Left cardiac atrium (tissue), 4 donors: ENCODE results near the gene MRGPRG. TPM values are rescaled to one million over a fixed set of nuclear protein-coding genes. Genes with fewer than 3 reads are reported as not detected.
A peak's percentile ranks its signal among the peaks of the same experiment; 100 is the strongest.
"Not testable (repeated sequence)": the region's sequence is repeated elsewhere in the genome, so short reads cannot be mapped to it uniquely, and the experiment has no call there.

Experiments
- ATAC-seq, 2 donors: fragments of 200-7000 bp; cut with Tn5 transposase; one replicate each; pipeline ENCODE4 v1.9.1; 2020; ENCODE audit warnings: mild to moderate bottlenecking in 2 of 2, moderate library complexity in 2 of 2
- DNase-seq: peaks from one replicate; pipeline ENCODE4 v3.0.0-alpha.2; 2020
- intact Hi-C, 2 donors: fragments of 100-400 bp; cut with DNase I; formaldehyde crosslinking; loops; one replicate each; pipeline versions ENCODE4 v1.14.1 to v1.15.1; 2022 to 2023
- total RNA-seq, 2 donors: library from RNA; stranded (reverse); fragmentation: NEBNext Ultra II Directional; extraction: Animal tissue kit (Norgen Biotek cat#: 25700); gene quantifications; one replicate each; pipeline ENCODE4 v1.2.1, GENCODE V29; 2021
- donor health status: DM: no; HTN: yes; CAD: no.
- donor health status: DM: no; HTN: yes; CAD: no; lungs with severe emphysema.
- donor health status: DM: yes; HTN: yes; CAD: no.
- donor health status: Dilated cardiomyopathy.

Gene MRGPRG
- total RNA-seq, 2 donors from 2014 or later: not detected

DNA sequence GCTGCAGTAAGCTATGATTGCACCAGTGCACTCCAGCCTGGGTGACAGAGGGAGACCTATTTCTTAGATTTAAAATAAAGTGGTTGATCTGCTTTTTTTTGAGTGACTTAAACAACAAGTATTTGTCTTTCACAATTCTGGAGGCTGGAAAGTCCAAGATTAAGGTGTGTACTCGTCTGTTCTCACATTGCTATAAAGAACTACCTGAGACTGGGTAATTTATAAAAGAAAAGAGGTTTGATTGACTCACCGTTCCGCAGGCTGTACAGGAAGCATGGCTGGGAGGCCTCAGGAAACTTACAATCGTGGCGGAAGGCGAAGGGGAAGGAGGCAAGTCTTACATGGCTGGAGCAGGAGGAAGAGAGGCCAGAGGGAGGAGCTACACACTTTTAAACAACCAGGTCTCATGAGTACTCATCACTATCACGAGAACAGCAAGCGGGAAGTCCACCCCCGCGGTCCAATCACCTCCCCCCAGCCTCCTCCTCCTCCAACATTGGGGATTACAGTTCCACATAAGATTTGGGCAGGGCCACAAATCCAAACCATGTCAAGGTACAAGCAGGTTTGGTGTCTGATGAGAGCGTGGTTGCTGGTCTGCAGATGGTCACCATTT is 33.8 kb downstream of the MRGPRG start:
- intact Hi-C loops: no loop called here
- ATAC-seq (no peak), DNase-seq (no peak)

DNA sequence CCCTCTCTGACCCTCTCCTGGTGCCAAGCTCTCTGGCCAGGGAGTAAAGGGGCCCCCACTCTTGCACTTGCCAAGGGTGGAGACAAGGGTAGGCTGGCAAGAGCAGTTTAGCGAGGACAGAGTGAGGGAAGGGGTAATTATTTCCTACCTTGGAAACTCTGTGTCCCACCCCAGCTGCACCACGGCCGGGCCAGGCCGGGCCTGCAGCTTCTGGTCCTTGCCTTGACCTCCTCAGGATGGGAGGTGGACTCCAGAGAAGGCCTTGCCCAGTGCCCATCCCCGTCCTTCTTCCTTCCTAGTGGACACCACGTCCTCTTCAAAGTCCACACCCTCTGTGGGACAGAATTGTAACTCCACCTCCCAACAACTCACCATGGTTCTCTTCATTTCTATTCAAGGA is 35.1 kb downstream of the MRGPRG start:
- intact Hi-C loops: no loop called here
- ATAC-seq (peak in 1 of 2 donors; percentile 21), DNase-seq (no peak)

DNA sequence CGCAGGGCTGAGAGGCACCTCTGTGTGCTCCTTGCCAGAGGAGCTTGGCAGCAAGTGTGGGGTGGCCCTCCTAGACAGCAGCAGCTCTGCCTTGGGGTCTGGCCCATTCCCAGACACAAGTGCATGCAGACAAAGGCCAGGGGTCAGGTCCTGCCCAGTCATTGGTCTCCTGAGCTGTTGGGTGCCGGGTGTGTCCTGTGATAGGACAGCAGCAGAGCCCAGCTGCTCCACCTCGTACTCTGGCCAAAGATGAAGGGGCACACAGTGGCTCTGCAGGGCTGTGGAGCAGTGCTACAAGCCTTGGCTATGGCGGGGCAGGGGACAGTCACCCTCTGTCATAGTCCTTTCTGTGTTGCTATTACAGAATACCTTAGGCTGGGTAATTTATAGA is 36.2 kb downstream of the MRGPRG start:
- intact Hi-C loops: no loop called here
- ATAC-seq: no peak
- DNase-seq: no peak

DNA sequence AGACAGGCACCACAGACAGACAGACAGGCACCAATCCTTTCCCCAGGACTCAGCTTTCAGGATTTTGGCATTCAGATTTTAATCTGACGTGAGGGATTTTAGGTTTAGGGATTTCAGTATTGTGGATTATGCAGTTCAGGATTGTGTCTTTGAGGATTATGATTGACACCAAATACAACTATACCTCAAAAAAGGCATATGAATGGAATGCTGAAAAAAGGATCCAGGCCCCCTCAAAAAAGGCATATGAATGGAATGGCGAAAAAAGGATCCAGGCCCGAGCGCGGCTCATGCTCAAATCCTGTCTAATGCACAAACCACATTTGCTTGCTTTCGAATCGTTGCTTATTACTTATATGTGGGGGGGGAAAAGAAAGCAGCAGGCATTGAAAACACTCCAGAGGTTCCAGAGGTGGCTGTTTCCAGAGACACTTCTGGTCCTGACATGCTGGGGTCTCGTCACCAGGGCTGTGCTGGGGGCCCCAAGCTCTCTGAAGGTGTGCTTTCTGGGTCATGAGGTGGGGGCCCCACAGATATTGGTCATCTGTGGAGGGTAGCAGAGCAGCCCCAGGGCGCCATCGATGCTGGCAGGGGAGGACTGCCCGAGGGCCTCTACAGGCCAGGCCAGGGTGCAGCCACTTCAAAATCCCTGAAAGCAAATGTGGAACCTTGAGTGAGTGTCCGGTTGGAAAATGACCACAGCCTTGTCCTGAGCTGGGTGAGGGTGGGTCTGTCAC is 36.7 kb downstream of the MRGPRG start:
- ATAC-seq: no peak
- intact Hi-C loops: no loop called here
- DNase-seq: no peak

DNA sequence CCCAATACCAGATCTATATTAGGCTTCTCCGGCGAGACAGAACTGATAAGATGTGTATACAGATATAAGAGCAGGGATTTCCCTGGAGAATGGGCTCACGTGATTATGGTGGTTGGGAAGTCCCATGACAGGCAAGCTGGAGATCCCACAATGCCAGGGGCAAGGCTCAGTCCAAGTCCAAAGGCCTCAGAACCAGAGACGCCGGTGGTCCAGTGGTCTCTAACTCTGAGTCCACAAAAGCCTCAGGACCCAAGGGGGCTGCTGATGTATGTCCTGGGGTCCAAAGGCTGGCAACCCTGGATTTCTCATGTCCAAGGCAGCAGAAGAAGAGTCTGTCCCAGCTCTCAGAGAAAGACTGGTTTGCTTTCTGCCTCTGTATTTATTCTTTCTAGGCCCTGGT is 37.7 kb downstream of the MRGPRG start:
- intact Hi-C loops: no loop called here
- peak; percentile 4 for DNase-seq
- ATAC-seq: no peak

DNA sequence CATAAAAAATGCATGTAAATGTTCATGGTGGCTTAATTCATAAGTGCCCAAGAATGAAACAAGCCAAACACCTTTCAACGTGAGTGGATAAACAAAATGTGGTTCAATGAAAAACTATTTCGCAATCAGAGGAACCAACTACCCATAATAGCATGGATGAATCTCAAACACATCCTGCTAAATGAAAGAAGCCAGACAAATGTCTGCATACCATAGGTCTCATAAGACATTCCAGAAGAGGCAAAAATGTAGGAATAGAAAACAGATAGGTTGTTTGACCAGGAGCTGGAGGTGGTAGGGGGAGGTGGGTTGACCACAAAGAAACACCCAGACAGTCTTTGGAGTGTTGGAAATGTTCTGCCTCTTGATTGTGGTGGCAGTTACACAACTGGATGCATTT is 40.3 kb downstream of the MRGPRG start:
- ATAC-seq (no peak), DNase-seq (no peak)
- intact Hi-C loops: no loop called here

DNA sequence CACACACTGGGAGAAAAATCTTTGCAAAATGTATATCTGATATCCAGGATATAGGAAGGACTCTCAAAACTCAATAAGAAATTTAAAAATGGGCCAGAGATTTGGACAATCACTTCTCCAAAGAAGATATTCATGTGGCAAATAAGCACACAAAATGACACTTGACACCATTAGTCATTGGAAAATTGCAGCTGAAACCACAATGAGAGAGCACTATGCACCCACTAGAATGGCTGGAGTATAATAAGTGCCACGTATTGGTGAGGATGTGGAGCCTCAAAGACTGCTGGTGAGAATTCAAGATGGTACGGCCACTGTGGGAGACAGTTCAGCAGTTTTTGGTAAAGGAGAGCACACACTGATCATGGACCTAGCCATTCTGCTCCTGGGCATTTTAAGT is 40.7 kb downstream of the MRGPRG start:
- no peak for DNase-seq
- intact Hi-C loops: no loop called here
- no peak for ATAC-seq

DNA sequence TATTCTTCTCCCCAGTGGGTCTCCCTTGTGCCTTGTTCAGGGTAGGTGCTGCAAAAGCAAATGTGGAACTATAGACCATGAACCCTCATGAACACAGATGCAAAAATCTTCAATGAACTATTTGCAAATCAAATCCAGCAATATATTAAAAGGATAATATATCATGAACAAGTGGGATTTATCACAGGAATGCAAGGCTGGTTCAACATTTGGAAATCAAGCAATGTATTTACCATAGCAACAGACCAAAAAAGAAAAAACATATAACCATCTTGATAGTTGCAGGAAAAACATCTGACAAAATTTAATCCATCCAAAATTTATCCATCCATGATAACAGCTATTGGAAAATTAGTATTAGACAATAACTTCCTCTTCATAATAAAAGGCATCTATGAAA is 42.1 kb downstream of the MRGPRG start:
- ATAC-seq (no peak), DNase-seq (no peak)
- intact Hi-C loops: no loop called here

DNA sequence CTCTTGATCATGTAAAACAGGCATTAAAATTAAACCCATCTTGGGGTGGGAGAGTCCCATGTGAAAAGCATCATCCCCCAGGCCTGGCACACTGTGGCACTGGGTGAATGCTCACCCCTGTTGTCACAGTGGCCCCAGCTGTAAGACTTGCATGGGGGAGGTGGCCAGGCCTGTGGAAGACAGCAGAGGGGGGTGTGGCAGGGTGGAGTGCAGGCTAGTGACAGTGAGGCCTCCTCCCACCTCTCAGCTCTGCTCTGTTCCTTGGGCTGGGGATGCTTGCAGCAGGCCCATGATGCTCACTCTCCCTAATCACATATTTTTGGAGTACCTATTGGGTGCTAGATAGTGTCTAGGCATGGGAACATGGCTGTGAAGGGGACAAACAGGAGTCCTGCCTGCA is 43.4 kb downstream of the MRGPRG start:
- no peak for ATAC-seq
- DNase-seq: no peak
- intact Hi-C loops: no loop called here

DNA sequence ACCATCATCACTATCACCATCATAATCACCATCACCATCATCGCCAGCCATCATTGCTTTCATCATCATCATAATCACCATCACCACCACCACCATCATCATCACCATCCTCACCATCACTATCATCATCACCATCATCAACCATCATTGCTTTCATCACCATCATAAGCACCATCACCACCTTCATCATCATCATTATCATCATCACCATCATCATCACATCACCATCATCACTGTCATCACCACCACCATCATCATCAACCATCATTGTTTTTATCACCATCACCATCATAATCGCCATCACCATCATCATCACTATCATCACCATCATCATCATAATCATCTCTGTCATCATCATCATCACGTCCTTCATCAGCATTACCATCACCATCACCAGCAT is 44.2 kb downstream of the MRGPRG start:
- intact Hi-C loops: no loop called here
- ATAC-seq (no peak), DNase-seq (no peak)

DNA sequence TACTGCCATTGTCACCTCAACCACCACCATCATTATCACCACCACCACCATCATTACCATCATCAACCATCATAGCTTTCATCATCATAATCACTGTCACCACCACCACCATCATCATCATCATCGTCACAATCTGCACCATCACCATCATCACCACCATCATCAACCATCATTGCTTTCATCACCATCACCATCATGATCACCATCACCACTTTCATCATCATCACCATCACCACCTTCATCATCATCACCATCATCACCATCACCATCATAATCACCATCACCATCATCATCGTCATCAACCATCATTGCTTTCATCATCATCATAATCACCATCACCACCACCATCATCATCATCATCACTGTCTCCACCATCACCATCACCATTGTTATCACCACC is 44.8 kb downstream of the MRGPRG start:
- DNase-seq: no peak
- no peak for ATAC-seq
- intact Hi-C loops: no loop called here

DNA sequence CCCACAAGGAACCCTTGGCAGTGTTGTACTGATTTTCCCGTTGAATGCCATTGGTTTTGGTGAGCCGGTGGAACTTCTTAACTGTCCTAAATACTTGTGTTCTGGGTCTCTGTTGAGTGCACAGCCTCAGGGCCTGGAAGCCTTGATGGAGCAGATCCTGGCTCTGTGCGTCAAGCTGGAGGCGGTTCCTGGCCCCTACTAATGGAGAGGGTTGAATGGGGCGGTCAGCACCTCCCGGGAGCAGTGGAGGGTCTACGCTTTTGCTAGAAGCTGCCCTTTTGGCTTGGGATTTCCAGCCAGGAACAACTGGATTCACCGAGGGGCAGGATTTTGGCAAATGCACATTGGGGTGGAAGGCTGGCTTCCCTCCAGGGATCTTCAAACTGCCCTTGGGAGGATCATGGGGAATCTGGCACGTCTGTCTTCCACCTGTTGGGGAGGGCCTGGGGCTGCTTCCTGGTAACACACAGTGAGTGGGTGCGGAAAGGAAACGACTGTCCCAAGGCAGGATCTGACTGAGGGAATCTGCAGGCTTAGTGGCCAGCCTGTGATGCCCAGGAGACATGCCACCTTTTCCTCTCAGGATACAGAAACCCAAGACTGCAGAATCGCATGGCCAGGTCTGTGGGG is 46.6 kb downstream of the MRGPRG start:
- no peak for ATAC-seq
- intact Hi-C loops: no loop called here
- peak; percentile 7 for DNase-seq

DNA sequence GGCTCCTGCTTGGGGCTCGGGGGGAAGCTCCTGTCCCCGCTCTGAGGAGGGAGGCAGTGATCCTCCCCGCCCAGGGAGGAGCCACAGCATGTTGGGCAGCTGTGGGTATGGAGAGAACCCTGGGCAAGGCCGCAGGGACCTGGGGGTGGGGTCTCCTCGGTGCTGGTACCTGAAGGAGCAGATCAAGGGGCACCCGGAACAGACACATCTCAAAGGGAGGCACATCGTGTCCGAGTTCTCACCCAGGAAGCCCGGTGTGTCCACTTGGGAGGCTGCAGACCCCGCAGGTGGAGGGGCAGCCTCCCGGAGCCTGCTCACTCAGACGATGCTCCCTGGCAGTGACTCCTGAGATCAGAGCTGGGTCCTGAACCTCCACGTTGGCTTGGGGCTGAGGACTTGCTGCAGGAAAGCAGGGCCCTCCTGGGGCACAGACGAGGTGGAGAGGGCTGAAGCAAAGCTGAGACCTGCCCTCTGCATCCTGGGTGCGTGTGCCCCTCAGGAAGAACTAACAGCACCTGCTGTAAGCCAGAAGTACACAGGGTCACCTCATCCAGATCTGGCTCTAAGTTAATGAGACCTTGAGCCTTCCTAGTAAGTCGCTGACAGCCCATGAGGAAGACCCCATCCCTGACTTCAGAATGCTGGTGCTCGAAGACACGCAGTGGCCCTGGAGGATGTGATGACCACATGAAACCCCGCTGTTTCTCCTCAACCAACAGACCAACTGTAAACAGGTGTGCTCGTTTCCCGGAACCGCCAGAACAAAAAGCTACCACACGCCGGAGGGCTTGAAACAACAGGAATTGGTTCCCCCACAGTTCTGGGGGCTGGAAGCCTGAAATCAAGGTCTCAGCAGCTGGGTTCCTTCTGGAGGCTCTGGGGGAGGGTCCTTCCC is 47.6 kb downstream of the MRGPRG start:
- peak; percentile 10 for DNase-seq
- ATAC-seq: no peak
- intact Hi-C loops: no loop called here

DNA sequence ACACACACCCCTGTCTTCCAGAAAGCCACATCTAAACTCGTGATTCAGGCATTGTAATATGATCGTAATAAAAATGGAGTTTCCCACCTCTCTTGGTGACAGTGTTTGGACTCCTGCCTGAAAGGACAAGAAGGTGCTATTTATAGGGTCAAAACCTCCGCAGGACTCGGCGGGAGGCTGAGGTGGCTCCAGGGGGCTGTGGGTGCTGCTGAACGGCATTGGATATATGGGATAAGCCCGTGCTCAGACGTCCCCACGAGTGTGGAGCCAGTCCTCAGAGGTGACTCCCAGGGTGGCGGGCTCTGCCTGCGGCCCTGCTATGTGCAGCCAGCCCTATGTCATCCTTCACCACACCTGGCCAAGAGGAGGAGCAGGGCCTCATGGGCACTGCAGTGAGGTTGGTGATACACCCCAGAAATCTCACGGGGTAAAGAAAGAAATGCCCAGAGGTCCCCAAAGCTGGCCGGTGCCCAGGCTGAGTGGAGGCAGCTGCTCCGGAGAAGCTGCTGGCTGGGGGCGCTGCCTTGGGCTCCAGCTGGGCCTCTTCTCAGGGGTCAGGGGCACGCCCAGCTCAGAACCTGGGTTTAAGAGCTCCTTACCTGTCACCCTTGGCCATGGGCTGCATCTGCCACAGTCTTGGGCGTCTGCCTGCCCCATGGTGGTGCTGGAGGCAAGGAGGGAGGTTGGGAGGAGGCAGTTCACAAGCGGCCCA is 48.4 kb downstream of the MRGPRG start:
- DNase-seq (peak; percentile 18), ATAC-seq (peak in 1 of 2 donors; percentile 11)
- intact Hi-C loops: no loop called here

DNA sequence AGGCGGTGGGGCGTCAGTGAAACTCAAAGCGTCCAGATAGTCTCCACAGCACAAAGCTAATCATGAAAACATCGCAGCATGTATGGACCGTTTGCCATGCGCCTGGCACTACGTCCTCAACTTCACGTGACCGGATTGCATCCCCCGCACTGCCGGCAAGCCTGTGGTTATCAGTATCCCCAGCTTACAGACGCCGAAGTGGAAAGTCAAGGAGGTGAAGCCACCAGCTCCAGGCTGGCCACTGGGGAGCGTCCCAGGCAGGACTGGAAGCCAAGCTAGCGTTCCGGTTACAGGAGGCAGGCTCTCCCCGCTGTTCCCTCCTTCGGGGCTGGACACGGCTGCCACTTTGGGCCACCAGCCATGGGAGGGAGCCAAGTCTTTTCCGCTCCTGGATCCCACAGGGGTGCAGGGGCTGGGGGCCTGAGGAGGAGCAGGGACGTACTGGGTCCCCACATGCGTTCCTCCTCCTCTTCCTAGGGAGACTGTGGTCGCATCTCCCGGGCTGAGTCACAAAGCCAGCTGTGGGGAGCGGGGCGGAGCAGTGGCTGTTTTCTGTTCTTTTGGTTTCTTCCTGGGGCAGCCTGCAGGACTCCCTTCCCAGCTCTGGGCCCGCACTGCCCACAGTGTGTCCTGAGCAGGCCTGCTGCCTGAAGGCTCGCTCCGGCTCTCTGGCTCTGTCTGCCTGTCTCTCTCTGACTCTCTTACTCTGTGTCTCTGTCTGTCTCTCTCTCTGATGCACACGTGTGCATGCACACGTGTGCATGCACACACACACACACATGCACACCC is 49.2 kb downstream of the MRGPRG start:
- intact Hi-C loops: no loop called here
- ATAC-seq (peak; percentile 45 to 75), DNase-seq (peak; percentile 65)

DNA sequence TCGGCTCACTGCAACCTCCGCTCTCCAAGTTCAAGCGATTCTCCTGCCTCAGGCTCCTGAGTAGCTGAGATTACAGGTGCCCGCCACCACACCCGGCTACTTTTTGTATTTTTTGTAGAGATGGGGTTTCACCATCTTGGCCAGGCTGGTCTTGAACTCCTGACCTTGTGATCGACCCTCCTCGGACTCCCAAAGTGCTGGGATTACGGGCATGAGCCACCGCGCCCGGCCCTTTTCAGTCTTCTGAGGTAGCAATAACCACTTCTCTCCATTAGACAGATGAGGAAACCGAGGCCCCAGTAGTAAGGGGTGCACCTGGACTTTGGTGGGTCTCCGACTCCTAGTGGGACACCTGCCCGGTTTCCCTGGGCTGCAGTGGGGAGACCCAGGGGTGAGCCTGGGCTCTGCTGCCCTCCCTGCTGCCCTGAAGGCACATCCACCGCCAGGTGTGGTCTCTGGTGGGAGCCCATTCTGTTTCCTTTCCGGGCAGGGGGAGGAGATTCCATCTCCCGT is 49.8 kb downstream of the MRGPRG start:
- DNase-seq: peak; percentile 16
- intact Hi-C loops: not testable (repeated sequence)

More for the DNA sequence above, 49.8 kb downstream of the MRGPRG start:
- ATAC-seq: not testable (repeated sequence)
